NCI-H510A (cell line): Measurements from ENCODE around the gene COPB1.
"Not testable (repeated sequence)": the region's sequence is repeated elsewhere in the genome, so short reads cannot be mapped to it uniquely, and the experiment has no call there.

Experiments used
- DNase-seq: peaks from one replicate; lab custom pipeline; 2025; lab: John Stamatoyannopoulos, UW

Gene COPB1

GRCh38 chr11:14499560-14500180, at the start of gene COPB1:
Gene COPB1 (minus strand): TSS chr11:14499811. CDS start chr11:14498928, 883 bp downstream.
- peak; percentile 79 for DNase-seq

- DNase-seq: no peak
Measured at GRCh38 chr11:14547440-14547839, 47.8 kb upstream of the COPB1 start.

GRCh38 chr11:14546672-14547071, 47.1 kb upstream of the COPB1 start:
- DNase-seq: no peak

- no peak for DNase-seq
Measured at GRCh38 chr11:14544611-14545010, 45.0 kb upstream of the COPB1 start.

- no peak for DNase-seq
Measured at GRCh38 chr11:14543260-14543659, 43.6 kb upstream of the COPB1 start.

- no peak for DNase-seq
Measured at GRCh38 chr11:14542324-14542723, 42.7 kb upstream of the COPB1 start.

- no peak for DNase-seq
Measured at GRCh38 chr11:14541192-14541947, 41.8 kb upstream of the COPB1 start.

- DNase-seq: no peak
Measured at GRCh38 chr11:14539982-14540421, 40.4 kb upstream of the COPB1 start.

GRCh38 chr11:14538926-14539554, 39.4 kb upstream of the COPB1 start:
- DNase-seq: no peak

GRCh38 chr11:14538271-14538925, 38.8 kb upstream of the COPB1 start:
- DNase-seq: no peak

GRCh38 chr11:14537134-14537599, 37.6 kb upstream of the COPB1 start:
- no peak for DNase-seq

GRCh38 chr11:14535166-14535565, 35.6 kb upstream of the COPB1 start:
- not testable (repeated sequence) for DNase-seq

GRCh38 chr11:14529951-14530350, 30.3 kb upstream of the COPB1 start:
- DNase-seq: no peak

GRCh38 chr11:14529321-14529720, 29.7 kb upstream of the COPB1 start:
- DNase-seq: no peak

- no peak for DNase-seq
Measured at GRCh38 chr11:14522801-14523200, 23.2 kb upstream of the COPB1 start.

GRCh38 chr11:14522245-14522644, 22.6 kb upstream of the COPB1 start:
- DNase-seq: no peak

- no peak for DNase-seq
Measured at GRCh38 chr11:14520747-14521151, 21.1 kb upstream of the COPB1 start.

GRCh38 chr11:14519917-14520746, 20.5 kb upstream of the COPB1 start, which contains the start of gene PSMA1:
Gene PSMA1 (minus strand): TSS chr11:14520386. CDS start chr11:14520299, 87 bp downstream.
- DNase-seq: peak; percentile 87

GRCh38 chr11:14519597-14519916, 19.9 kb upstream of the COPB1 start:
- no peak for DNase-seq

GRCh38 chr11:14518820-14519219, 19.2 kb upstream of the COPB1 start:
- no peak for DNase-seq

- no peak for DNase-seq
Measured at GRCh38 chr11:14513800-14514199, 14.2 kb upstream of the COPB1 start.

GRCh38 chr11:14506532-14506931, 6.9 kb upstream of the COPB1 start:
- DNase-seq: no peak
